Neural progenitor cell (in vitro differentiated cells): ENCODE data around the gene GNAZ.

Experiments used
- EZH2phosphoT487 ChIP-seq: fragments of 200-600 bp; sonication (generic); IDR thresholded peaks from 2 replicates; pipeline ENCODE4 v1.6.1; 2017; ENCODE audit warnings: antibody characterized with exemption
- TF ChIP-seq, protein P1 (sequence below): fragments of 200-600 bp; sonication (generic); IDR thresholded peaks from 2 replicates; pipeline ENCODE4 v1.5.1; 2017; ENCODE audit warnings: antibody characterized with exemption, mild to moderate bottlenecking

DNA sequence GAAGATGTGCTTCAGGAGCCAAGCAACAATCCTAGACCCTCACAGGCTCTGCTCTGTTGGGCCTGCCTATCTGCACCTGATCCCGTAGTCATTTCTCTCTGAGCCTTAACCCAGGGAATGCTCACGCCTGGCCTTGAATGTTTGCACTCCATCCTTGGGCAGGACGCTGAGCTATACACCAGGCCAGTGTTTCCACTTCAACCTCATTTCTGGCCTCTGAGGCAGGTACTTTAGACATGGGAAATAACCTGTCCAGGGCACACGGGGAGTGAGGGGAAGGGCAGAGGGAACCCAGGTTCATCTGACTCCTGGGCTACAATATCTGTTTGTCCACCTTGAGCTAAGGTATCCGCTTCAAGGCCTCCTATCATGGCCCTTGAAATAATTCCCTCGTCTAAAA lies 61.6 kb downstream of the GNAZ start:
- TF ChIP-seq, protein P1, sequence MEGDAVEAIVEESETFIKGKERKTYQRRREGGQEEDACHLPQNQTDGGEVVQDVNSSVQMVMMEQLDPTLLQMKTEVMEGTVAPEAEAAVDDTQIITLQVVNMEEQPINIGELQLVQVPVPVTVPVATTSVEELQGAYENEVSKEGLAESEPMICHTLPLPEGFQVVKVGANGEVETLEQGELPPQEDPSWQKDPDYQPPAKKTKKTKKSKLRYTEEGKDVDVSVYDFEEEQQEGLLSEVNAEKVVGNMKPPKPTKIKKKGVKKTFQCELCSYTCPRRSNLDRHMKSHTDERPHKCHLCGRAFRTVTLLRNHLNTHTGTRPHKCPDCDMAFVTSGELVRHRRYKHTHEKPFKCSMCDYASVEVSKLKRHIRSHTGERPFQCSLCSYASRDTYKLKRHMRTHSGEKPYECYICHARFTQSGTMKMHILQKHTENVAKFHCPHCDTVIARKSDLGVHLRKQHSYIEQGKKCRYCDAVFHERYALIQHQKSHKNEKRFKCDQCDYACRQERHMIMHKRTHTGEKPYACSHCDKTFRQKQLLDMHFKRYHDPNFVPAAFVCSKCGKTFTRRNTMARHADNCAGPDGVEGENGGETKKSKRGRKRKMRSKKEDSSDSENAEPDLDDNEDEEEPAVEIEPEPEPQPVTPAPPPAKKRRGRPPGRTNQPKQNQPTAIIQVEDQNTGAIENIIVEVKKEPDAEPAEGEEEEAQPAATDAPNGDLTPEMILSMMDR: no peak
- no peak for TF ChIP-seq EZH2phosphoT487
